ENCODE results near the gene CDH13.

CDH13 gene

GRCh38 chr16:83744441-83744981 is 1117.7 kb downstream of the CDH13 start:
- DNase-seq = no peak

GRCh38 chr16:83746611-83747010 is 1119.8 kb downstream of the CDH13 start:
- DNase-seq = no peak

DNA sequence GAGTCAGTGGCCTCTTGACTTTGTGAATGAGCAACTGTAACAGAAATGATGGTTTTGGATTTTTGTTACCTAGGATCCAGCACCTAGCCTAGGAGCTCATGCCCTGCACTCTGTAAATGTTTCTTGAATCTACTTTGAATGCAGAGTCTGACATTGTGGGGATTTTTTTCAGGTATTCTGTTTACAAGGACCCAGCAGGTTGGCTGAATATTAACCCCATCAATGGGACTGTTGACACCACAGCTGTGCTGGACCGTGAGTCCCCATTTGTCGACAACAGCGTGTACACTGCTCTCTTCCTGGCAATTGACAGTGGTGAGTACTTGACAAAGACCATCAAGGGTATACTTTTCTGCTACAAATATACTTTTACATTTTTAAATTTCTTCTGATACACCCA is 1121.2 kb downstream of the CDH13 start:
- DNase-seq = no peak

DNA sequence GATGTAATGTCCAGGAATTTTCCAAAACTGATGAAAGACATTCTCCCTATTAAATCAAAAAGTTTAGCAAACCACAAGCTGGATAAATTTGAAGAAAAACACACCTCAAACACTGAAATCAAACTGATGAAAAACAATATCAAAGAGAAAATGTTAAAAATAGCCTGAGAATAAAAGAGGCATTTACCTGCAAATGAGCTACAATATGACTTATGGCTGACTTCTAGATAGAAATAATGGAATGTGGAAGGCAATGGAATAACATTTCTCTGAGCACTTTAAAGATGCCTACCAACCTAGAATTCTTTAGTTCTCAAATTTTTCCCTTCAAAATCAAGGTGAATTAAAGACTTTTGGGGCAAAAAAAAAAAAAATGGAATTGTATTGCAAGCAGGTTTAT is 1128.6 kb downstream of the CDH13 start:
- no peak for DNase-seq

GRCh38 chr16:83762141-83762991 is 1135.6 kb downstream of the CDH13 start:
- DNase-seq = no peak

GRCh38 chr16:83762992-83763358 is 1136.2 kb downstream of the CDH13 start:
- DNase-seq = no peak

DNA sequence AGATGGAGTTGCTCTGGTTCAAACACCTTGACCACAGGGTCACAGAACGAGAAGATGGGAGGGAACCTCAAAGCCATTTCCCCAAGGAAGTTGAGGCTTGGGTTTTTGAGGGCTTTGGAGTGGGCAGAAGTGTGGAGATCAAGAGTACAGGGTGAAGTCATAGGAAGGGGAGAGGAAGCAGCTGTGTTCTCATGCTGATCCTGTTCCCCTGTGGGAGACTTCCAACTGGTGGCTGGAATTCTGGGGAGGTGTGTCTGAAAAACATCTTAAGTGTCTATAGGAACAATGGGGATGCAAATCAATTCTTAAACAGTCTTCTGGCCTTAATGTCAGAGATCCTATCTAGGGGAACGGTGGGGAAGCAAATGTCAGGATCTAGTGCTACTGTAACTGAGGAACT is 1142.2 kb downstream of the CDH13 start:
- no peak for DNase-seq

- DNase-seq = no peak
Measured at GRCh38 chr16:83769397-83770008, 1142.7 kb downstream of the CDH13 start.

- DNase-seq = no peak
Measured at GRCh38 chr16:83771306-83771942, 1144.7 kb downstream of the CDH13 start.

- no peak for DNase-seq
Measured at GRCh38 chr16:83772806-83773205, 1146.0 kb downstream of the CDH13 start.

DNA sequence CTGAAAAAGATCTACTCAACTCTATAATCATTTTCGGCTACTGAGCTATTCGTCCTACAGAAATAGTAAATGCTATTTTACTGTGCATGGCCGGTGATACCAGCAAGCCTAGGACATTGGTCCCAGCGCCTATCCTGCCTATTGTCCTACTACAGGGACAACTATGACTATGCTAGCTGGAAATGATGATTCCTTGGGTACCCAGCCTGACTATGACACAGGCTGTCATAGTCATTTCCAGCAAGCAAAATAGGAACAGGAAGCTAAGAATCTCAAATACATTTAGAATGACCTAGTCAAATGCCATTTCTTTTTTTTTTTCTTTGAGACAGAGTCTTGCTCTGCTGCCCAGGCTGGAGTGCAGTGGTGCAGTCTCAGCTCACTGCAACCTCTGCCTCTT is 1147.3 kb downstream of the CDH13 start:
- DNase-seq = no peak

- DNase-seq = no peak
Measured at GRCh38 chr16:83776944-83777343, 1150.2 kb downstream of the CDH13 start.

- DNase-seq = no peak
Measured at GRCh38 chr16:83779886-83780285, 1153.1 kb downstream of the CDH13 start.

DNA sequence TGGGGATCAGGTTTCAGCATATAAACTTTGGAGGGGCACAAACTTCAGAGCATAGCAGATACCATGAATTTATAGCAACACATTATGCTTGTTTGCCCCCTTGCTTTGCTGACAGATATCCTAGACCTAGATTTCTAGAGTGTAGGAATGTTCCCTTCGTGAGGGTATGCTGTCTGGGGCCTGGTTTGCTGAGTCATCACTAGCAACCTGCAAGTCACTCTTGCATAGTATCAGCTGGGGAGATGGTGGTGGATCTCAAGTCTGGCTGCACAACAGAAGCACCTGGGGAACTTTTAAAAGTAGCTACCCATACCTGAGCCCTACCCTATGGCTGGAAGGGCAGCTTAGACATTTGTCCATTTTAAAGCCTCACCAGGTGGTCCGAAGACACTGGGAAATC is 1158.7 kb downstream of the CDH13 start:
- no peak for DNase-seq

- DNase-seq = no peak
Measured at GRCh38 chr16:83789642-83790401, 1163.1 kb downstream of the CDH13 start.

DNA sequence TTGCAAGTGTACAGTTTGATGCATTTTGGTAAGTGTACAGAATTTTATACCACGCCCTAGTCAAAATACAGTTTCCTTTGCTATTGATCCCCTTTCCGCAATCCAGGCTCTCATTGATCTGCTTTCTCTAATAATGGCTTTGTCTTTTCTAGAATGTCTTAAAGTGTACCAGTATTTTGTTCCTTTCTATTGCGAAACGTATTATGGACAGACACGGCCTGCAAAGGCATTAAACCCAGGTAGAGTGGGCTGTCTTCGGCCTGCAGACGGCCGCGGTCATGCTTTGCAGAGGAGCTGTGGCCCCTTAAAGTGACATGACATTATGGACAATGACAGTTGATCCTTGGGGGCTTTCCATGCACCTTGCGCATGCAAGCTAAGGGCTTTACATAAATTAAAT is 1165.1 kb downstream of the CDH13 start:
- no peak for DNase-seq

DNA sequence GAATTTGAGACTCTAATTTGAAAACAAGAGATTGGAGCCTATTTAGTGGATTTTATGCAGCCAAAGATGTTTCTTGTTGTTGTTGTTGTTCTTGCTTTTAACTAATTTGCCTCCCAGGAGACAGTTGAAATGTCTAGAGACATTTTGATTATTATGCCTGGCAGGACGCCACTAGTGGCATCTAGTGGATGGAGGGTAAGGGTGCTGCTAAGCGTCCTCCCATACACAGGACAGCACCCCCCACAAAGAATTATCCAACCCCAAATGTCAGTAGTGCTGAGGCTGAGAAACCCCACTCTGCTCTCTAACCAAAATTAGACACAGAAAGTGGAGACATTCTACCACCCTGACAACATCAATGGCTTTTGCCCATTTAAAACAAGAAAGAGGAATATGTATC is 1165.6 kb downstream of the CDH13 start:
- no peak for DNase-seq

GRCh38 chr16:83793179-83793578 is 1166.4 kb downstream of the CDH13 start:
- DNase-seq = no peak

- DNase-seq = no peak
Measured at GRCh38 chr16:83794860-83795554, 1168.2 kb downstream of the CDH13 start.

DNA sequence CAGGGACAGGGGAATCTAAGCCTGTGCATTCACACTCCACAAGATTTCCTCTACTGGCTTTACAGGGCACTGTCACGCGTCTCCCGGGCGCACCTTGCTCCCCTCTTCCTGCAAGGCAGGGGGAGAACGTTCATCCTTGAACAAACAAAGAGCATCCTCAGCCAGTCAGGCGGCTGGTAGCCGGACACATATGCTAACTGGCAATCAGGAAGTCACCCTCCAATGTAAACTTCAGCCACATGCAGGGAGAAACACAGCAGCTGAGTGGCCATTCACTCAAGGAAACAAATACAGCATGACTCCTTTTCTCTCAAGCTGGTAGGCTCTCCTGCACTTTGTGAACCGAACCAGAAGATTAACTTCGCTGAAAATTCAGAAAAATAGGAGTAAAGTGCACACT is 1170.2 kb downstream of the CDH13 start:
- DNase-seq = no peak

DNA sequence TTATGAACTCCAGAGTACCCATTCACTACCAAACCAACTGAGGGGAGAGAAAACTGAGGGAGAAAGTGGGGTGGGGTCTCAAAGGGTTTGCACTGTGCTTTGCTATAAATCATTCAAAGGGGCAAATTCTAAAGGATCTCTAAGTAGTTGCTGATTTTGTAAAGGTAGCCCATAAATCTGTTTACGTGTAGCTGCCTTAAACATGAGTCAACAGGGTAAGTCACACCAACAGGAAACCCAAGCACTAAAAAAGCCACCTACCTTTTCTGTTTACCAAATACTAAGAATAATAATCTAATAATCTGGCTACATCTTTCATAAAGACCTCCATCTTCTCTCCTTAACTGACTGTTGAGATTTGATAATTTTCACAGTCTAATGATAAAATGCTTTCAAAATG is 1172.6 kb downstream of the CDH13 start:
- no peak for DNase-seq

DNA sequence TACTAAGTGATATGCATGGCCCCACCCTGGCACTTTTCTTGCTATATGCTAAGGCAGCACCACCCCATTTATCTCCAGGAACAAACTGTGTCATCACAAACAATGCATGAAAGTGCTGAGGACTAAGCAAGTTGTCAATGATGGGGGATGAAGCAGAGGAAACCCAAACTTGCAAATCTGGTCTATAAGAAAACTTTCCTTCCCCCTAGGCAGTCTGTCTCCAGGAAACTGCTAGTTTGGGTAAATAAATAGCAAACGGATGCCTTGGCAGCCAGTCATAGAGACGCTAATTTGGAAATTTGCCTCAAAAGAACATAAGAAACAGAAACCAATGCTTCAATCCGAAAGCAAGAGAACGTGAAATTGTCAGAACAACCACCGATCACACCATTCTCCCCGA is 1175.4 kb downstream of the CDH13 start:
- DNase-seq = no peak
